HCT116 (cell line): Measurements from ENCODE around the gene HIVEP3.

Experiments
- CBX3 ChIP-seq: IDR thresholded peaks from 2 replicates; pipeline ENCODE4 v1.6.1; 2012; ENCODE audit warnings: low read depth
- CEBPB ChIP-seq: IDR thresholded peaks from 2 replicates; pipeline ENCODE4 v1.6.1; 2012; ENCODE audit warnings: low read depth
- EGR1 ChIP-seq: IDR thresholded peaks from 2 replicates; pipeline ENCODE4 v1.6.1; 2012; ENCODE audit warnings: low read depth
- EZH2 ChIP-seq: fragments of 200-600 bp; sonication (generic); IDR thresholded peaks from 2 replicates; pipeline ENCODE4 v1.6.1; 2017; ENCODE audit warnings: antibody characterized with exemption, mixed run types
- EZH2phosphoT487 ChIP-seq: fragments of 200-600 bp; IDR thresholded peaks from 2 replicates; pipeline ENCODE4 v1.6.1; 2018; ENCODE audit warnings: antibody characterized with exemption, borderline replicate concordance
- POLR2A ChIP-seq: IDR thresholded peaks from 2 replicates; pipeline ENCODE4 v1.7.0; 2011; ENCODE audit warnings: borderline replicate concordance; ENCODE audit not compliant: insufficient read depth, insufficient read length; ENCODE audit errors: extremely low read depth
- POLR2AphosphoS5 ChIP-seq: IDR thresholded peaks from 2 replicates; pipeline ENCODE4 v1.6.1; 2011; ENCODE audit warnings: mild to moderate bottlenecking, low read depth, low read length, moderate library complexity
- RAD21 ChIP-seq: IDR thresholded peaks from 2 replicates; pipeline ENCODE4 v1.6.1; 2012; ENCODE audit warnings: low read depth, mild to moderate bottlenecking
- SIN3A ChIP-seq: IDR thresholded peaks from 2 replicates; pipeline ENCODE4 v1.6.1; 2012; ENCODE audit warnings: low read depth
- TCF7L2 ChIP-seq: IDR thresholded peaks from 2 replicates; pipeline ENCODE4 v1.7.0; 2011; ENCODE audit warnings: borderline replicate concordance, inconsistent platforms; ENCODE audit not compliant: insufficient read depth, insufficient read length; ENCODE audit errors: extremely low read depth
- YY1 ChIP-seq: IDR thresholded peaks from 2 replicates; pipeline ENCODE4 v1.6.1; 2011; ENCODE audit warnings: low read length, low read depth, moderate library complexity, mild to moderate bottlenecking; ENCODE audit not compliant: insufficient replicate concordance; ENCODE audit errors: extremely low read depth
- ZNF274 ChIP-seq: fragments of 200-500 bp; sonication (Bioruptor generic); IDR thresholded peaks from 2 replicates; pipeline ENCODE4 v1.6.1; 2014; ENCODE audit warnings: mild to moderate bottlenecking, low read depth, low read length, inconsistent platforms
- TF ChIP-seq, protein P1 (sequence below), 3 experiments: fragments of 200-600 bp in 1 of 3; sonication (generic) in 1 of 3; IDR thresholded peaks in 2 of 3; conservative IDR thresholded peaks in 1 of 3; 2 replicates each; pipeline ENCODE4 v1.5.1; 2012 to 2017; ENCODE audit warnings: low read depth in 2 of 3, low read length in 2 of 3, antibody characterized with exemption in 1 of 3, borderline replicate concordance in 1 of 3, control low read depth in 1 of 3, mild to moderate bottlenecking in 1 of 3, mixed read lengths in 1 of 3, mixed run types in 1 of 3, moderate library complexity in 1 of 3; ENCODE audit not compliant: insufficient read depth in 1 of 3
- TF ChIP-seq, protein P2 (sequence below): IDR thresholded peaks from 2 replicates; pipeline ENCODE4 v1.6.1; 2012; ENCODE audit warnings: low read depth

DNA sequence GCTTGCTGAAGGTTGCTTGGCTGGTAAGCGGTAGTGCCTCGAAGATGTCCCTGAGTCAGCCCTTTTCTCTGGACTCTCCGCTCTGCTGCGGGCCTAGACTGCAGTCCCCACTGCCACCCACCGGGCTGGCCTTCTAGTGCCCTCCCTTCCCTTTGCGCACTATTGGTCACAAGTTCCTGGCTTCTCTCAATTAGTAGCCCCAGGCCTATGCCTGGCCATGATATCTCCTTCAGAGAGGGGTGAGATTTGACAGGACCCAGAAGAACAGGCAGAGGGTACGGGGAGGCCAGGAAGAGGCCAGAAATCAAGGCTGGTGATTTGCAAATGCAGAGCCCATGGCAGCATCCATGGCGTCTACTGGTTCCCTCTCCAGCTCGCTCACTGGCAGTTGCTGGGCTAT lies 207.7 kb downstream of the HIVEP3 start:
- TF ChIP-seq POLR2A, result no peak
- no peak for TF ChIP-seq RAD21
- TF ChIP-seq, protein P1, sequence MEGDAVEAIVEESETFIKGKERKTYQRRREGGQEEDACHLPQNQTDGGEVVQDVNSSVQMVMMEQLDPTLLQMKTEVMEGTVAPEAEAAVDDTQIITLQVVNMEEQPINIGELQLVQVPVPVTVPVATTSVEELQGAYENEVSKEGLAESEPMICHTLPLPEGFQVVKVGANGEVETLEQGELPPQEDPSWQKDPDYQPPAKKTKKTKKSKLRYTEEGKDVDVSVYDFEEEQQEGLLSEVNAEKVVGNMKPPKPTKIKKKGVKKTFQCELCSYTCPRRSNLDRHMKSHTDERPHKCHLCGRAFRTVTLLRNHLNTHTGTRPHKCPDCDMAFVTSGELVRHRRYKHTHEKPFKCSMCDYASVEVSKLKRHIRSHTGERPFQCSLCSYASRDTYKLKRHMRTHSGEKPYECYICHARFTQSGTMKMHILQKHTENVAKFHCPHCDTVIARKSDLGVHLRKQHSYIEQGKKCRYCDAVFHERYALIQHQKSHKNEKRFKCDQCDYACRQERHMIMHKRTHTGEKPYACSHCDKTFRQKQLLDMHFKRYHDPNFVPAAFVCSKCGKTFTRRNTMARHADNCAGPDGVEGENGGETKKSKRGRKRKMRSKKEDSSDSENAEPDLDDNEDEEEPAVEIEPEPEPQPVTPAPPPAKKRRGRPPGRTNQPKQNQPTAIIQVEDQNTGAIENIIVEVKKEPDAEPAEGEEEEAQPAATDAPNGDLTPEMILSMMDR (IDR thresholded peaks at IDR 0.05 in 2 of 3, conservative IDR thresholded peaks at IDR 0.05 in 1 of 3; ENCODE audit: borderline replicate concordance in 1 of 3, insufficient read depth in 1 of 3, low read depth in 2 of 3, low read length in 2 of 3), result no peak
- TF ChIP-seq, protein P2, sequence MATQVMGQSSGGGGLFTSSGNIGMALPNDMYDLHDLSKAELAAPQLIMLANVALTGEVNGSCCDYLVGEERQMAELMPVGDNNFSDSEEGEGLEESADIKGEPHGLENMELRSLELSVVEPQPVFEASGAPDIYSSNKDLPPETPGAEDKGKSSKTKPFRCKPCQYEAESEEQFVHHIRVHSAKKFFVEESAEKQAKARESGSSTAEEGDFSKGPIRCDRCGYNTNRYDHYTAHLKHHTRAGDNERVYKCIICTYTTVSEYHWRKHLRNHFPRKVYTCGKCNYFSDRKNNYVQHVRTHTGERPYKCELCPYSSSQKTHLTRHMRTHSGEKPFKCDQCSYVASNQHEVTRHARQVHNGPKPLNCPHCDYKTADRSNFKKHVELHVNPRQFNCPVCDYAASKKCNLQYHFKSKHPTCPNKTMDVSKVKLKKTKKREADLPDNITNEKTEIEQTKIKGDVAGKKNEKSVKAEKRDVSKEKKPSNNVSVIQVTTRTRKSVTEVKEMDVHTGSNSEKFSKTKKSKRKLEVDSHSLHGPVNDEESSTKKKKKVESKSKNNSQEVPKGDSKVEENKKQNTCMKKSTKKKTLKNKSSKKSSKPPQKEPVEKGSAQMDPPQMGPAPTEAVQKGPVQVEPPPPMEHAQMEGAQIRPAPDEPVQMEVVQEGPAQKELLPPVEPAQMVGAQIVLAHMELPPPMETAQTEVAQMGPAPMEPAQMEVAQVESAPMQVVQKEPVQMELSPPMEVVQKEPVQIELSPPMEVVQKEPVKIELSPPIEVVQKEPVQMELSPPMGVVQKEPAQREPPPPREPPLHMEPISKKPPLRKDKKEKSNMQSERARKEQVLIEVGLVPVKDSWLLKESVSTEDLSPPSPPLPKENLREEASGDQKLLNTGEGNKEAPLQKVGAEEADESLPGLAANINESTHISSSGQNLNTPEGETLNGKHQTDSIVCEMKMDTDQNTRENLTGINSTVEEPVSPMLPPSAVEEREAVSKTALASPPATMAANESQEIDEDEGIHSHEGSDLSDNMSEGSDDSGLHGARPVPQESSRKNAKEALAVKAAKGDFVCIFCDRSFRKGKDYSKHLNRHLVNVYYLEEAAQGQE, result no peak
- TF ChIP-seq SIN3A, result no peak
- TF ChIP-seq EZH2phosphoT487, result no peak
- TF ChIP-seq YY1, result no peak
- no peak for TF ChIP-seq TCF7L2
- no peak for TF ChIP-seq CBX3
- TF ChIP-seq CEBPB, result no peak
- TF ChIP-seq EZH2, result no peak
- no peak for TF ChIP-seq ZNF274
- no peak for TF ChIP-seq EGR1
- no peak for TF ChIP-seq POLR2AphosphoS5
